ENCODE results near the gene SORCS2. TPM values are rescaled to one million over a fixed set of nuclear protein-coding genes. Genes with fewer than 3 reads are reported as not detected.

SORCS2 gene
- total RNA-seq, 1 donor from 2014 or later = 13.4 TPM

GRCh38 chr4:7299908-7300710 is 107.8 kb downstream of the SORCS2 start:
- Mint-ChIP-seq H3K9me3 (no peaks in the 10 kb centered on the region), H3K27ac (no peak overlapping the region), H3K27me3 (peaks cover 12% of the 10 kb centered on the region), H3K36me3 (no peaks in the 10 kb centered on the region), H3K4me1 (ENCODE audit: unreplicated experiment) (peaks cover 26% of the 10 kb centered on the region), H3K4me3 (no peak overlapping the region)
- DNase-seq (ENCODE audit: extremely low spot score, unreplicated experiment) = no peak
- no peak for TF ChIP-seq CTCF (conservative IDR thresholded peaks at IDR 0.05)

- Mint-ChIP-seq H3K4me1 (ENCODE audit: unreplicated experiment) (peaks cover 26% of the 10 kb centered on the region), H3K27me3 (peaks cover 12% of the 10 kb centered on the region), H3K4me3 (no peak overlapping the region), H3K9me3 (no peaks in the 10 kb centered on the region), H3K36me3 (no peaks in the 10 kb centered on the region), H3K27ac (no peak overlapping the region)
- TF ChIP-seq CTCF (conservative IDR thresholded peaks at IDR 0.05) = no peak
- DNase-seq (ENCODE audit: extremely low spot score, unreplicated experiment) = no peak
Observed at GRCh38 chr4:7300711-7301095, 108.4 kb downstream of the SORCS2 start.

GRCh38 chr4:7301126-7301785 is 108.9 kb downstream of the SORCS2 start:
- H3K9me3 Mint-ChIP-seq = no peaks in the 10 kb centered on the region
- H3K27ac Mint-ChIP-seq = no peak overlapping the region
- no peaks in the 10 kb centered on the region for H3K36me3 Mint-ChIP-seq
- peaks cover 26% of the 10 kb centered on the region for H3K4me1 Mint-ChIP-seq (ENCODE audit: unreplicated experiment)
- no peak for DNase-seq (ENCODE audit: extremely low spot score, unreplicated experiment)
- no peak for TF ChIP-seq CTCF (conservative IDR thresholded peaks at IDR 0.05)
- peaks cover 12% of the 10 kb centered on the region for H3K27me3 Mint-ChIP-seq
- H3K4me3 Mint-ChIP-seq = no peak overlapping the region

GRCh38 chr4:7301846-7302630 is 109.7 kb downstream of the SORCS2 start:
- no peak for DNase-seq (ENCODE audit: extremely low spot score, unreplicated experiment)
- Mint-ChIP-seq H3K27me3 (peaks cover 14% of the 10 kb centered on the region), H3K9me3 (no peaks in the 10 kb centered on the region), H3K4me1 (ENCODE audit: unreplicated experiment) (peaks cover 26% of the 10 kb centered on the region), H3K27ac (peak overlapping the region; percentile 68), H3K36me3 (no peaks in the 10 kb centered on the region), H3K4me3 (peak overlapping the region; percentile 9)
- TF ChIP-seq CTCF (conservative IDR thresholded peaks at IDR 0.05) = no peak

DNA sequence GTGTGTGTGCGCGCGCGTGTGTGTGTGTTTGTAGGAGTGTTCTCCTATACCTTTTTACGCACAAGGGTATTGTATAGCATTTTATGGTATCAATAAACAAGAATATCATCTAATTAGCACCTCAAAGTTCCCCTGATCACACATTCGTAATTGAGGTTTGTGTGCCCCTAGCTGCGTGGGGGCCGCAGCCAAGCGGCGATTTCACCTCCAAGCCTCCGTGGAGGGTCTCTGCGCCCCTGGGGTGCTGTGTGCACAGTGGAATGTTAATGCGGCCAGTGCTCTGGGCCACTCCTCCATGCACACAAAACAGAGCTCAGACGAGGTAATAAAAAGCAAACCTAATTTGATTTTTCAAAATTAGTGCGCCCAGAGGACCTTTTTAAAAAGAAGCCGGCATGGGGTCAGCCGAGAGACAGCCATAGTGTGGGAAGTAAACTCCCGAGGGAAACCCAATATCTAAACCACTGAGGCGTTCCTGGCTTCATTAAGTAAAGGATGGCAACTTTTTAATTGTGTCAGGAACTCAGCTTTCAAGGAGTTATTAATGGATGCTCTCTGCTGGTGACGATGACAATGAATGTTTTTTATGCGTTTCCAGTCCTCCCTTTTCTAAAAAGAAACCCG is 110.6 kb downstream of the SORCS2 start:
- H3K27ac Mint-ChIP-seq = peak overlapping the region; percentile 68
- H3K27me3 Mint-ChIP-seq = peaks cover 18% of the 10 kb centered on the region
- H3K4me3 Mint-ChIP-seq = peak overlapping the region; percentile 9
- DNase-seq (ENCODE audit: extremely low spot score, unreplicated experiment) = no peak
- H3K9me3 Mint-ChIP-seq = no peaks in the 10 kb centered on the region
- H3K36me3 Mint-ChIP-seq = no peaks in the 10 kb centered on the region
- H3K4me1 Mint-ChIP-seq (ENCODE audit: unreplicated experiment) = peaks cover 22% of the 10 kb centered on the region
- TF ChIP-seq CTCF (conservative IDR thresholded peaks at IDR 0.05) = no peak
